GM21447 (cell line): ENCODE measurements around the gene REPS2.

ENCODE experiments used
- ATAC-seq: cut with Tn5 transposase; IDR thresholded peaks from one replicate; pipeline ENCODE4 v1.9.1; 2021; ENCODE audit not compliant: unreplicated experiment

Gene REPS2

DNA sequence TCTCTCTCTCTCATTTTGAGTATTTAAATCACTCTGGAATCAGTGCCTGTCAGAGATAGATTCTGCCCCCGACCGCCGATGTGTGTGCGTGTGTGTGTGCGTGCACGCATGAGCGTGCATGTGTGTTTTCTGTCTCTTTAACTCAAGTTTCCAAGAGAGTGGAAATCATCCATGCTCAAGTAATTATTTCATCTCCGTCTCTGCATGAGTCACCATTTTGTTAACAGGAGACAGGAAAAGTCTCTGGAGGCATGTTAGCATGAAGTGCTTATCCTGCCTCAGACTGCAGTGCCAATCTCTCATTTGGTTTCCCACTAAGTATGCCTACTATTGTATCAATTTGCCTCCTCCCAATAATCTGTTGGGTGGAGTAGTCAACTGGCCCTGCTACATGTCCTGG is 245.6 kb downstream of the REPS2 start:
- no peak for ATAC-seq
